A673 (cell line): ENCODE data around the gene SHANK3.

ENCODE experiments used
- CTCF ChIP-seq: fragments of 300-800, 200-600 bp; sonication (generic); conservative IDR thresholded peaks from 2 replicates; pipeline ENCODE4 v1.5.1; 2017; ENCODE audit warnings: low read depth, mild to moderate bottlenecking, antibody characterized with exemption, low read length, moderate library complexity, mixed read lengths
- EZH2 ChIP-seq: fragments of 200-600 bp; sonication (generic); IDR thresholded peaks from 2 replicates; pipeline ENCODE4 v1.6.1; 2017; ENCODE audit warnings: borderline replicate concordance, low read depth, mild to moderate bottlenecking, mixed read lengths, antibody characterized with exemption, low read length; ENCODE audit not compliant: poor library complexity, severe bottlenecking

DNA sequence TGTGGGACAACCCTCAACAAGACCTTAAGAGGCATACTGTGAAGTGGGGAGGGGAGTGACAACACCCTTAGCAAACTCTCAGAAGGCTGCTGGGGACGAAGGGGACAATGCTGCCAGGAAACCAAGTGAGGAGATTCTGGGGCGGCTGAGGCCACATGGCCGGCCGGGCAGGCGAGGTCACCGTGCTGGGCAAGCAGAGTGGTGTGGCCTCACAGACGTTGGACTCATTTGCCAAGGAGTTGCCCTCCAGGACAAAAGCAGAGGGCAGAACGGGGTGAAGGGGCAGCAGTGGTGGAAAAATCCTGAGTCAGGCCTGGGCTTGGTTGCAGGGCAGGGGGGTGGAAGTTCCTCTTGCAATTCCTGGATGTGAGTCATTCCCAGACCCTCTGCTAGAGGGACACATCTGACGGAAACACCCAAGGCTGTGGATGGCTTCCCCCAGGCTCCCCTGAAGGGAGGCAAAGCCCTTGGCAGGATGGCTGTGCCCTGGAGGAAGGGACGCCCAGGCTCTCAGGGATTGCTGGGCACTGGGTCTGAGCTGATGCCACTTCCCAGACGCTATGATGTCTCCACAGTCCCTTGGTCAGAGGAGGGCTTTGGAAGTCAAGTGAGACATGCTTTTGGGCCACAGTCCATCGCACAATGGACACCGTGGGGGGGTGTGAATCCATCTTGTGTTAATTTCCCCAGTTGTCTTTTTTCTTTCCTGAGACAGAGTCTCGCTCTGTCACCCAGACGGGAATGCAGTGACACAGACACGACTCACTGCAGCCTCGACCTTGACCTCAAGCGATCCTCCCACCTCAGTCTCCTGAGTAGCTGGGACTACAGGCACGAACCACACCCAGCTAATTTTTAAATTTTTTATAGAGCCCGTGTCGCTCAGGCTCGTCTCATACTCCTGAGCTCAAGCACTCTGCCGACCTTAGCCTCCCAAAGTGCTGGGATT, 16.2 kb upstream of the SHANK3 start:
- no peak for TF ChIP-seq CTCF
- no peak for TF ChIP-seq EZH2
